ENCODE data around the gene COL6A2. TPM values are rescaled to one million over a fixed set of nuclear protein-coding genes. Genes with fewer than 3 reads are reported as not detected.

The COL6A2 gene
- total and polyA plus RNA-seq, 10 donors: 101 to 259 (median 192) TPM

DNA sequence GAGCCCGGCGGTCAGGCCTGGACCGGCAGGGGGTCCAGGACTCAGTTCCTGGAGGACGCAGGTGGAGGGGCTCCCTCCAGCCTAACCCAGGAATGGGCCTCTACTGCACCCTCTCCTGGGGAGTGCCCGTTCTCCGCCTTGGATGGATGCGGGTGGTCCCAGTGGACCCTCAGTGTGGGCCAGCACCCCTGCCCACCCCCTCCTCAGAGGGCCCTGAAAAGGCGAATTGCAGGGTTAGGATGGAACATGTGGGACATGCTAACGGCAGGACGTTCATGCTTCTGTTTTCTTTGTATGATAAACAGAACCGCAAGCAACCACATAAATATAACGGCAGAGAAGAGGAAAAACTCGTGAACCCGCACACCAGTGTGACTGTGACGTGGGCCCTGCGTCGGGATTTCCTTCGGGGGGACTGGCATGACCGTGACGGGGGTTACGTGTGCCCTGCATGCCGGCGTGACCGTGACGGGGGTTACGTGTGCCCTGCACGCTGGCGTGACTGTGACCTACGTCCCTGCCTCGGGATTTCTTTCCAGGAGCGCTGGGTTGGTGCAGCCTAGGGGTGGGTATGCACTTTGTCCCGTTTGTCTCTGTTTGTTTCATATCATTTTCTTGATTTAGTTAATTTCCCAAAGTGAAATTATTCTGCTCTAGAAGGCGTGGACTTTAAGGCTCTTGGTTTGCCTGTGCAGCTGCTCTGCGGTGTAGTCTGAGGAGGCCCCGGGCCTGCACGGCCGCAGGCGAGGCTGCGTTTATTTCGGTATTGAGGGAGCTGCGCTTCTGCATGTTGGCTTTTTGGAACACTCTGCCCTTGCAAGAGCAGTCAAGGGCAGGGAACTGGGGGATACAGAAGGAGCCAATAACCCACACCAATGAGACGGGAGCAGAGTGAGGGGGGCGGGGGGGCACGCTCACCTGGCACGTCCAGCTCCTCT, 54.3 kb downstream of the COL6A2 start:
- DNase-seq: peak; percentile 54
- Histone ChIP-seq H3K27me3 (replicated peaks in 1 of 7) (peaks cover 0 to 21% (median 0%) of the 10 kb centered on the region in 7 donors), H3K4me1 (peaks cover 0 to 12% (median 6%) of the 10 kb centered on the region in 6 donors), H3K36me3 (no peaks in the 10 kb centered on the region), H3K27ac (no peak overlapping the region), H3K9me3 (no peaks in the 10 kb centered on the region), H3K4me3 (no peak overlapping the region)
- intact Hi-C loops (cut with DNase I; ENCODE audit: low total_unique reads): no loop called here
- TF ChIP-seq POLR2A (IDR thresholded peaks at IDR 0.05): no peak
- no peak for TF ChIP-seq POLR2AphosphoS5 (IDR thresholded peaks at IDR 0.05)
- TF ChIP-seq, protein P1, sequence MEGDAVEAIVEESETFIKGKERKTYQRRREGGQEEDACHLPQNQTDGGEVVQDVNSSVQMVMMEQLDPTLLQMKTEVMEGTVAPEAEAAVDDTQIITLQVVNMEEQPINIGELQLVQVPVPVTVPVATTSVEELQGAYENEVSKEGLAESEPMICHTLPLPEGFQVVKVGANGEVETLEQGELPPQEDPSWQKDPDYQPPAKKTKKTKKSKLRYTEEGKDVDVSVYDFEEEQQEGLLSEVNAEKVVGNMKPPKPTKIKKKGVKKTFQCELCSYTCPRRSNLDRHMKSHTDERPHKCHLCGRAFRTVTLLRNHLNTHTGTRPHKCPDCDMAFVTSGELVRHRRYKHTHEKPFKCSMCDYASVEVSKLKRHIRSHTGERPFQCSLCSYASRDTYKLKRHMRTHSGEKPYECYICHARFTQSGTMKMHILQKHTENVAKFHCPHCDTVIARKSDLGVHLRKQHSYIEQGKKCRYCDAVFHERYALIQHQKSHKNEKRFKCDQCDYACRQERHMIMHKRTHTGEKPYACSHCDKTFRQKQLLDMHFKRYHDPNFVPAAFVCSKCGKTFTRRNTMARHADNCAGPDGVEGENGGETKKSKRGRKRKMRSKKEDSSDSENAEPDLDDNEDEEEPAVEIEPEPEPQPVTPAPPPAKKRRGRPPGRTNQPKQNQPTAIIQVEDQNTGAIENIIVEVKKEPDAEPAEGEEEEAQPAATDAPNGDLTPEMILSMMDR (IDR thresholded peaks at IDR 0.05 in 8 of 11, conservative IDR thresholded peaks at IDR 0.05 in 3 of 11): no peak
- WGBS, 5 donors: 90 to 95% (median 93%) methylated on average over 37 to 45 of the region's 45 CpGs

DNA sequence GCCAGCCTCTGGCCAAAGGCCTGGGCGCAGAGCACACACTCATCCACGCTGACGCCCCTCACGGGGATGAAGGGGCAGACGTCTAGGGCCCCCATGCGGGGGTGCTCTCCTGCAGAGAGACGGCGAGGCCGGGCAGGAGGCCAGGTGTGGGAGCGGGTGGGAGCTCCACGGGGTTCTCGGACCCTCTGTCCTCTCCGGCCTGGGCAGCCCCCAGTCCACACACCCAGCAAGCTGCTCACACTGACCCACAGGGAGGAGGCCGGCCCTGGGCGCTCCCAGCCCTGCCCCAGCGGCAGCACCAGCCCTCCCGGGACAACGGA, 55.0 kb downstream of the COL6A2 start:
- WGBS, 5 donors: 33 to 55% (median 50%) methylated on average over 9 to 18 of the region's 18 CpGs
- H3K27ac ChIP-seq: no peak overlapping the region
- H3K4me1 ChIP-seq: peaks cover 0 to 12% (median 6%) of the 10 kb centered on the region in 6 donors
- H3K4me3 ChIP-seq: peak overlapping the region in 1 of 8 donors; percentile 24
- H3K9me3 ChIP-seq: no peaks in the 10 kb centered on the region
- intact Hi-C loops (cut with DNase I; ENCODE audit: low total_unique reads): no loop called here
- peaks cover 0 to 21% (median 0%) of the 10 kb centered on the region in 7 donors for H3K27me3 ChIP-seq (replicated peaks in 1 of 7)
- no peak for TF ChIP-seq POLR2A (IDR thresholded peaks at IDR 0.05)
- no peak for TF ChIP-seq POLR2AphosphoS5 (IDR thresholded peaks at IDR 0.05)
- TF ChIP-seq, protein P1 (IDR thresholded peaks at IDR 0.05 in 8 of 11, conservative IDR thresholded peaks at IDR 0.05 in 3 of 11): no peak
- no peaks in the 10 kb centered on the region for H3K36me3 ChIP-seq
- DNase-seq: peak; percentile 62

DNA sequence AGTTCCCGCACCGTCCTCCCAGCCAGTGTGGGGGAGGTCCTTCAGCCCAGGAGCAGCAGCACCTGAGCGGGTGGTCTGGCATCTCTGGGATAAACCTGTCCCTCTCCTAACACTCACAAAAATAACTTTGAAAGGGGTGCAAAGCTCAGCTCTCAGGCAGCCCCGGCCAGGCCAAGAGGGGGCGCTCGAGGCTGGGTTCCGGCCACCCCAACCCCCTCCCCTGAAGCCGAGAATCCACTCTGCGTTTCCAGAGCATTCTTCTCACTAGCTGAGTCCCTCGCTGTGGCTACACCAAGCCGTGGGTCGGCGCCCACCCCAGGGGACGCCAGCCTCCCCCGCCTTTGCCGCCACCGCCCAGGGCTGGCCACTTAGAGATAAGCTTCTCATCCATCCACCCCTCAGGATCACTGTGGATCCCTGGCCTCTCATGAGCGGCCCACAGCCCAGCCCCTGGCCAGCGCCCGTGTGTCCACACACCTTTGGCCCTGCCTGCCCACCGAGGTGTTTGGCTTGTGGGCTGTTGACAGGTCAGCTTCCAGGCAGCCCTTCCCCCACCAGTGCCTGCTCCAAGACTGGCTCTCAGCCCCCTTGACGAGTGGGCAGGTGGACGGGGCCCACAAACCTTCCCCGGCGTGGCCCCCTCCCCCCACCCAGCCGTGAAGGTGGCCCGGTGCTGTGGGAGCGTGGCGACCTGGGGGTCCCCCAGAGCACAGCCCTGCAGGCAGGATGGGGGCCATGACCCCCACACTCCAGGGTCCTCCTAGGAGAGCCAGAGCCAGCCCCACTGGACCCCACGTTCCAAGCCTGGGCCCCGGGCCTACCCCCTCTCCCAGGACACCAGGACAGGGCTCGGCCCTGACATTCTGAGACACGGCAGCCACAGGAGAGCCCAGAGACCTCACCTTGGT, 55.6 kb downstream of the COL6A2 start:
- TF ChIP-seq POLR2A (IDR thresholded peaks at IDR 0.05) (no peak), POLR2AphosphoS5 (IDR thresholded peaks at IDR 0.05) (peak in 1 of 3 donors; percentile 11)
- TF ChIP-seq, protein P1 (IDR thresholded peaks at IDR 0.05 in 8 of 11, conservative IDR thresholded peaks at IDR 0.05 in 3 of 11): peak in 8 of 11 experiments; percentile 33 to 69 (median 56)
- Histone ChIP-seq H3K27me3 (replicated peaks in 1 of 7) (peaks cover 0 to 21% (median 0%) of the 10 kb centered on the region in 7 donors), H3K9me3 (no peaks in the 10 kb centered on the region), H3K4me3 (peak overlapping the region in 1 of 8 donors; percentile 24), H3K4me1 (peaks cover 0 to 12% (median 6%) of the 10 kb centered on the region in 6 donors), H3K36me3 (no peaks in the 10 kb centered on the region), H3K27ac (no peak overlapping the region)
- intact Hi-C loops (cut with DNase I; ENCODE audit: low total_unique reads): no loop called here
- whole genome bisulfite sequencing, 5 donors: 38 to 46% (median 41%) methylated on average over 22 to 33 of the region's 33 CpGs
- DNase-seq: peak; percentile 75

Measured in spleen (tissue), 11 donors.